Measurements from ENCODE around the gene TMEM212. TPM values are rescaled to one million over a fixed set of nuclear protein-coding genes. Genes with fewer than 3 reads are reported as not detected.

Gene TMEM212
- total and polyA plus RNA-seq, 2 of the 13 experiments (the other 11 are each of a cell fraction or from before 2014, with no cell fraction given): not detected

DNA sequence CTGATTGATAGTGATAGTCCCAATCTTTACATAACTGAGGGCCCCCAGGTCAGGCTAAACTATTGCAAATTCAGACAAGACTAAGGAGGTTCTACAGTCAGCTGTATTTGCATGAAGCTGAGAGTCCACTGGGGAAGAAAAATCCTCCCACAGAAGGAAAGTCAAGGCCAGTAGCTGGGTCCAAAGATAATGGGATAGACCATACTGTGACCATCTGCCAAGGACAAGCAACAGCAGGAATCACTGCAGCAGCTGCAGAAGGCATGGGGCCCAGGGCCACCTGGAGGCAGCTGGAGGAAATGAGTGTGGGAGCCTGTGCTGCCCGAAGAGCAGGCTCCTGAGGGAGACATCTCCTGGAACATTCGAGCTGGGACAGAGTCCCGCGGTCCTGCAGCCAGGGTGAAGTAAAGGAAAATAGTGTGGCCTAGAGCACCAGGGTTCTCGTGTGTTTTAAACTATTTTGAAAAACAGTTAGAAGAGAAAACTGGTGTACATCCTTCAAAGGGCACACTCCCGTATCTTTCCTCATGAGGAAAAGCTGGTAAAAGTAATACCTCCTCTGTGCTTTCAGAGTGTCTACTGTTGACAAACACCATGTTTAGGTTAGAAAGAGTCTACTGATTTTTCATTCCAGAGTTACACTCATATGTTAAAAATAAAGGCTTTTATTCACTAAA is 13.2 kb upstream of the TMEM212 start (continued):
- TF ChIP-seq, protein P1, sequence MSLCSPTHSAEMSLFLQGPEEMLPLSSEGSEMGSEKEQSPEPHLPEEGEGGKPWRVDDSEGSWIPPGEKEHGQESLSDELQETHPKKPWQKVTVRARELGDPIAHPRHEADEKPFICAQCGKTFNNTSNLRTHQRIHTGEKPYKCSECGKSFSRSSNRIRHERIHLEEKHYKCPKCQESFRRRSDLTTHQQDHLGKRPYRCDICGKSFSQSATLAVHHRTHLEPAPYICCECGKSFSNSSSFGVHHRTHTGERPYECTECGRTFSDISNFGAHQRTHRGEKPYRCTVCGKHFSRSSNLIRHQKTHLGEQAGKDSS (CRISPR knock-in tag; IDR thresholded peaks at IDR 0.05; ENCODE audit: borderline replicate concordance, low read depth): peak; percentile 93; the same call in 1 of the 2 replicates
- TF ChIP-seq GABPB1 (CRISPR knock-in tag; IDR thresholded peaks at IDR 0.05) (peak; percentile 68), KDM2A (CRISPR knock-in tag; IDR thresholded peaks at IDR 0.05; ENCODE audit: borderline replicate concordance, low read depth) (peak; percentile 74; the same call in 1 of the 2 replicates), GATAD2A (CRISPR knock-in tag; IDR thresholded peaks at IDR 0.05) (peak; percentile 95), NCOA2 (CRISPR knock-in tag; IDR thresholded peaks at IDR 0.05) (peak; percentile 75), ZNF501 (CRISPR knock-in tag; IDR thresholded peaks at IDR 0.05) (peak; percentile 85), ZNF121 (CRISPR knock-in tag; IDR thresholded peaks at IDR 0.05) (peak; percentile 43; the same call in 1 of the 2 replicates), RORA (CRISPR knock-in tag; IDR thresholded peaks at IDR 0.05) (no peak), GATAD1 (CRISPR knock-in tag; IDR thresholded peaks at IDR 0.05) (peak; percentile 24; the same call in 1 of the 2 replicates), ZNF256 (CRISPR knock-in tag; conservative IDR thresholded peaks at IDR 0.05) (no peak), NFE2 (CRISPR knock-in tag; IDR thresholded peaks at IDR 0.05) (no peak), KAT7 (CRISPR knock-in tag; IDR thresholded peaks at IDR 0.05; ENCODE audit: borderline replicate concordance) (0 out of 2 replicates have a peak, but pooled peaks have one; percentile 70), ZNF441 (CRISPR knock-in tag; IDR thresholded peaks at IDR 0.05; ENCODE audit: borderline replicate concordance) (no peak), ZNF224 (CRISPR knock-in tag; IDR thresholded peaks at IDR 0.05) (no peak), SPEN (CRISPR knock-in tag; IDR thresholded peaks at IDR 0.05; ENCODE audit: low read depth) (peak; percentile 23; the same call in 1 of the 2 replicates), PHF21A (CRISPR knock-in tag; IDR thresholded peaks at IDR 0.05) (peak; percentile 64; the same call in 1 of the 2 replicates), SRF (IDR thresholded peaks at IDR 0.05; ENCODE audit: low read depth, low read length) (no peak), ZNF724P (CRISPR knock-in tag; IDR thresholded peaks at IDR 0.05; ENCODE audit: borderline replicate concordance) (no peak), ZBTB42 (CRISPR knock-in tag; IDR thresholded peaks at IDR 0.05) (0 out of 2 replicates have a peak, but pooled peaks have one; percentile 26), FOXP1 (IDR thresholded peaks at IDR 0.05) (no peak), FOXP1 (CRISPR knock-in tag; IDR thresholded peaks at IDR 0.05) (peak; percentile 54; the same call in 1 of the 2 replicates), KMT2A (CRISPR knock-in tag; IDR thresholded peaks at IDR 0.05) (peak; percentile 78), ZSCAN22 (CRISPR knock-in tag; IDR thresholded peaks at IDR 0.05) (peak; percentile 64; the same call in 1 of the 2 replicates)
- TF ChIP-seq, protein P2, sequence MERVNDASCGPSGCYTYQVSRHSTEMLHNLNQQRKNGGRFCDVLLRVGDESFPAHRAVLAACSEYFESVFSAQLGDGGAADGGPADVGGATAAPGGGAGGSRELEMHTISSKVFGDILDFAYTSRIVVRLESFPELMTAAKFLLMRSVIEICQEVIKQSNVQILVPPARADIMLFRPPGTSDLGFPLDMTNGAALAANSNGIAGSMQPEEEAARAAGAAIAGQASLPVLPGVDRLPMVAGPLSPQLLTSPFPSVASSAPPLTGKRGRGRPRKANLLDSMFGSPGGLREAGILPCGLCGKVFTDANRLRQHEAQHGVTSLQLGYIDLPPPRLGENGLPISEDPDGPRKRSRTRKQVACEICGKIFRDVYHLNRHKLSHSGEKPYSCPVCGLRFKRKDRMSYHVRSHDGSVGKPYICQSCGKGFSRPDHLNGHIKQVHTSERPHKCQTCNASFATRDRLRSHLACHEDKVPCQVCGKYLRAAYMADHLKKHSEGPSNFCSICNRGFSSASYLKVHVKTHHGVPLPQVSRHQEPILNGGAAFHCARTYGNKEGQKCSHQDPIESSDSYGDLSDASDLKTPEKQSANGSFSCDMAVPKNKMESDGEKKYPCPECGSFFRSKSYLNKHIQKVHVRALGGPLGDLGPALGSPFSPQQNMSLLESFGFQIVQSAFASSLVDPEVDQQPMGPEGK (CRISPR knock-in tag; IDR thresholded peaks at IDR 0.05): peak; percentile 23; the same call in 1 of the 2 replicates
- TF ChIP-seq, protein P3, sequence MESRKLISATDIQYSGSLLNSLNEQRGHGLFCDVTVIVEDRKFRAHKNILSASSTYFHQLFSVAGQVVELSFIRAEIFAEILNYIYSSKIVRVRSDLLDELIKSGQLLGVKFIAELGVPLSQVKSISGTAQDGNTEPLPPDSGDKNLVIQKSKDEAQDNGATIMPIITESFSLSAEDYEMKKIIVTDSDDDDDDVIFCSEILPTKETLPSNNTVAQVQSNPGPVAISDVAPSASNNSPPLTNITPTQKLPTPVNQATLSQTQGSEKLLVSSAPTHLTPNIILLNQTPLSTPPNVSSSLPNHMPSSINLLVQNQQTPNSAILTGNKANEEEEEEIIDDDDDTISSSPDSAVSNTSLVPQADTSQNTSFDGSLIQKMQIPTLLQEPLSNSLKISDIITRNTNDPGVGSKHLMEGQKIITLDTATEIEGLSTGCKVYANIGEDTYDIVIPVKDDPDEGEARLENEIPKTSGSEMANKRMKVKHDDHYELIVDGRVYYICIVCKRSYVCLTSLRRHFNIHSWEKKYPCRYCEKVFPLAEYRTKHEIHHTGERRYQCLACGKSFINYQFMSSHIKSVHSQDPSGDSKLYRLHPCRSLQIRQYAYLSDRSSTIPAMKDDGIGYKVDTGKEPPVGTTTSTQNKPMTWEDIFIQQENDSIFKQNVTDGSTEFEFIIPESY (CRISPR knock-in tag; IDR thresholded peaks at IDR 0.05): peak; percentile 56; the same call in 1 of the 2 replicates
- TF ChIP-seq, protein P4, sequence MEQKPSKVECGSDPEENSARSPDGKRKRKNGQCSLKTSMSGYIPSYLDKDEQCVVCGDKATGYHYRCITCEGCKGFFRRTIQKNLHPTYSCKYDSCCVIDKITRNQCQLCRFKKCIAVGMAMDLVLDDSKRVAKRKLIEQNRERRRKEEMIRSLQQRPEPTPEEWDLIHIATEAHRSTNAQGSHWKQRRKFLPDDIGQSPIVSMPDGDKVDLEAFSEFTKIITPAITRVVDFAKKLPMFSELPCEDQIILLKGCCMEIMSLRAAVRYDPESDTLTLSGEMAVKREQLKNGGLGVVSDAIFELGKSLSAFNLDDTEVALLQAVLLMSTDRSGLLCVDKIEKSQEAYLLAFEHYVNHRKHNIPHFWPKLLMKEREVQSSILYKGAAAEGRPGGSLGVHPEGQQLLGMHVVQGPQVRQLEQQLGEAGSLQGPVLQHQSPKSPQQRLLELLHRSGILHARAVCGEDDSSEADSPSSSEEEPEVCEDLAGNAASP (CRISPR knock-in tag; IDR thresholded peaks at IDR 0.05; ENCODE audit: borderline replicate concordance): peak; percentile 55; the same call in 1 of the 2 replicates

All from HepG2 (cell line).